K562 (cell line): ENCODE results near the gene ALPP. TPM values are rescaled to one million over a fixed set of nuclear protein-coding genes. Genes with fewer than 3 reads are reported as not detected.

Source experiments
- ATAC-seq: fragments of 200-7000 bp; cut with Tn5 transposase; 3 replicates; pipeline ENCODE4 v1.9.1; 2020; ENCODE audit warnings: moderate library complexity
- BruUV-seq: library from RNA; stranded (reverse); fragments of 400-500 nt; replicated peaks from 2 replicates; lab custom pipeline; 2021; lab: Mats Ljungman, UMichigan
- CTCF ChIA-PET: fragments of 300-600 bp; formaldehyde crosslinking; extraction: SDS; loops from one replicate; lab custom pipeline; 2021; ENCODE audit warnings: low intra/inter-chr PET ratio; lab: Yijun Ruan, JAX
- POLR2A ChIA-PET: fragments of 300-600, 350-650 bp; sonication (Branson Sonifier 250); formaldehyde crosslinking; extraction: SDS; loops from one replicate; lab custom pipeline; 2021; ENCODE audit warnings: antibody characterized with exemption, inconsistent platforms; lab: Yijun Ruan, JAX
- DNase-seq, 4 experiments: peaks; one replicate each; pipeline versions ENCODE4 v3.0.0 to v3.0.0-alpha.2; 2011 to 2018; ENCODE audit warnings: low spot score in 3 of 4, mixed read lengths in 3 of 4; ENCODE audit errors: extremely low read depth in 1 of 4
- FAIRE-seq: peaks from 2 replicates; lab custom pipeline; 2011; peaks lifted over from hg19 to GRCh38; lab: Jason Lieb, UNC
- H2AFZ ChIP-seq: 2 replicates; pipeline ENCODE4 v1.6.0; 2011; ENCODE audit warnings: low read depth, low read length, control low read depth, inconsistent platforms
- H3K27ac ChIP-seq: fragments of 200-600 bp; 3 replicates; pipeline ENCODE4 v1.8.0; 2011; ENCODE audit warnings: low read depth, mild to moderate bottlenecking, control low read depth, inconsistent platforms, low read length, moderate library complexity, mixed read lengths; ENCODE audit errors: extremely low read depth
- H3K27me3 ChIP-seq, 2 experiments: fragments of 300-600 bp in 1 of 2; 2 replicates in 1 of 2; 3 replicates in 1 of 2; pipeline versions ENCODE4 v1.6.0 to v1.8.0; 2011; ENCODE audit warnings: inconsistent platforms in 2 of 2, low read length in 2 of 2, mild to moderate bottlenecking in 1 of 2, mixed read lengths in 1 of 2, moderate library complexity in 1 of 2; ENCODE audit not compliant: control insufficient read depth in 2 of 2, insufficient read depth in 2 of 2
- H3K36me3 ChIP-seq: fragments of 300-600 bp; 3 replicates; pipeline ENCODE4 v1.8.0; 2011; ENCODE audit warnings: mild to moderate bottlenecking, low read length, inconsistent platforms; ENCODE audit not compliant: control insufficient read depth, insufficient read depth
- H3K4me1 ChIP-seq, 2 experiments: fragments of 200-600 bp in 1 of 2; replicated peaks in 1 of 2; 2 replicates in 1 of 2; 3 replicates in 1 of 2; pipeline versions ENCODE4 v1.5.1 to v1.8.0; 2011; ENCODE audit warnings: inconsistent platforms in 2 of 2, low read length in 2 of 2, mild to moderate bottlenecking in 1 of 2, mixed read lengths in 1 of 2, moderate library complexity in 1 of 2; ENCODE audit not compliant: control insufficient read depth in 2 of 2, insufficient read depth in 2 of 2
- H3K4me2 ChIP-seq: 2 replicates; pipeline ENCODE4 v1.6.1; 2011; ENCODE audit warnings: low read length, control low read depth, inconsistent platforms, mixed read lengths; ENCODE audit not compliant: insufficient read depth
- H3K4me3 ChIP-seq: fragments of 200-600 bp; sonication (generic), shearing (Covaris generic); 2 replicates; pipeline ENCODE4 v1.5.1; 2016; ENCODE audit warnings: control low read depth, inconsistent platforms
- H3K79me2 ChIP-seq: fragments of 200-600 bp; 3 replicates; pipeline ENCODE4 v1.8.0; 2011; ENCODE audit warnings: low read length, inconsistent platforms; ENCODE audit not compliant: control insufficient read depth, insufficient read depth
- H3K9ac ChIP-seq, 2 experiments: 2 replicates each; pipeline versions ENCODE4 v1.6.0 to v1.6.1; 2011; ENCODE audit warnings: low read depth in 2 of 2, low read length in 2 of 2, control low read depth in 1 of 2, inconsistent platforms in 1 of 2, mild to moderate bottlenecking in 1 of 2, mixed read lengths in 1 of 2; ENCODE audit not compliant: insufficient read depth in 1 of 2
- H3K9me1 ChIP-seq: one replicate; pipeline ENCODE4 v1.6.0; 2011; ENCODE audit warnings: inconsistent platforms, mild to moderate bottlenecking, low read length, moderate library complexity; ENCODE audit not compliant: control insufficient read depth, insufficient read depth
- H3K9me3 ChIP-seq: replicated peaks from 2 replicates; pipeline ENCODE4 v1.5.1; 2011; ENCODE audit warnings: low read depth, low read length, inconsistent platforms; ENCODE audit not compliant: control insufficient read depth, insufficient read depth
- H4K20me1 ChIP-seq: replicated peaks from 2 replicates; pipeline ENCODE4 v1.6.1; 2011; ENCODE audit warnings: low read length, inconsistent platforms, mixed read lengths; ENCODE audit not compliant: control insufficient read depth, insufficient read depth
- CHD2 ChIP-seq: IDR thresholded peaks from 2 replicates; pipeline ENCODE4 v1.6.1; 2011; ENCODE audit warnings: low read depth, low read length
- FOXP1 ChIP-seq: sonication (generic); formaldehyde crosslinking; IDR thresholded peaks from 2 replicates; pipeline ENCODE4 v1.8.0; 2022; ENCODE audit warnings: mild to moderate bottlenecking, missing genetic modification reagents
- KDM1A ChIP-seq, 2 experiments: fragments of 450-650 bp; IDR thresholded peaks; 2 replicates each; pipeline ENCODE4 v1.6.1; 2016; ENCODE audit warnings: mild to moderate bottlenecking in 2 of 2
- LEF1 ChIP-seq: fragments of 450-650 bp; IDR thresholded peaks from 2 replicates; pipeline ENCODE4 v1.6.1; 2016; ENCODE audit warnings: mild to moderate bottlenecking
- NCOA2 ChIP-seq, 2 experiments: fragments of 450-650 bp; IDR thresholded peaks; 2 replicates each; pipeline ENCODE4 v1.6.1; 2018; ENCODE audit warnings: mild to moderate bottlenecking in 2 of 2, moderate library complexity in 1 of 2; ENCODE audit not compliant: partially characterized antibody in 2 of 2
- NONO ChIP-seq, 2 experiments: fragments of 200-400 bp in 1 of 2; fragments of 450-650 bp in 1 of 2; formaldehyde crosslinking in 1 of 2; IDR thresholded peaks; 2 replicates each; pipeline ENCODE4 v1.6.1; 2017; ENCODE audit warnings: low read depth in 2 of 2, mild to moderate bottlenecking in 2 of 2, moderate library complexity in 2 of 2, low read length in 1 of 2
- RBM25 ChIP-seq: fragments of 200-400 bp; formaldehyde crosslinking; IDR thresholded peaks from 2 replicates; pipeline ENCODE4 v1.6.1; 2018; ENCODE audit warnings: low read length, low read depth, moderate library complexity; ENCODE audit not compliant: severe bottlenecking
- STAT5A ChIP-seq: IDR thresholded peaks from 2 replicates; pipeline ENCODE4 v1.6.1; 2012; ENCODE audit warnings: low read length, inconsistent platforms, borderline replicate concordance
- ZFP30 ChIP-seq: fragments of 250-450 bp; sonication (Bioruptor Pico); IDR thresholded peaks from 2 replicates; pipeline ENCODE4 v1.8.0; 2022; ENCODE audit warnings: moderate library complexity, mild to moderate bottlenecking, inconsistent platforms, borderline replicate concordance
- ZNF121 ChIP-seq: sonication (generic); formaldehyde crosslinking; conservative IDR thresholded peaks from 2 replicates; pipeline ENCODE4 v1.8.0; 2022; ENCODE audit warnings: missing genetic modification reagents
- ZNF395 ChIP-seq: fragments of 200-800 bp; sonication (Bioruptor generic); IDR thresholded peaks from 2 replicates; pipeline ENCODE4 v1.6.1; 2017; ENCODE audit warnings: missing genetic modification characterization, missing compliant biosample characterization
- ZNF445 ChIP-seq: fragments of 250-450 bp; sonication (Bioruptor Pico); IDR thresholded peaks from 2 replicates; pipeline ENCODE4 v1.4.0; 2020; ENCODE audit warnings: low read depth, mild to moderate bottlenecking, moderate library complexity
- ZNF561 ChIP-seq: fragments of 450-650 bp; formaldehyde crosslinking; conservative IDR thresholded peaks from 2 replicates; pipeline ENCODE4 v1.4.0; 2020; ENCODE audit warnings: mild to moderate bottlenecking, moderate library complexity
- WGBS: fragments of 100-300 bp; shearing (Covaris generic); methylation state at CpG from one replicate; pipeline ENCODE4 v1.1.6; 2016; ENCODE audit warnings: low coverage, mixed read lengths; ENCODE audit not compliant: insufficient coverage; ENCODE audit errors: missing lambda C conversion rate; 5-methylcytosine and 5-hydroxymethylcytosine counted together
- in situ Hi-C: fragments of 300-500 bp; cut with MboI; formaldehyde crosslinking; loops from 4 replicates; pipeline ENCODE4 v1.15.0; 2018; ENCODE audit warnings: inconsistent platforms, mixed read lengths
- intact Hi-C: fragments of 100-400 bp; cut with micrococcal nuclease; formaldehyde crosslinking; loops from 2 replicates; pipeline ENCODE4 v1.14.2; 2022
- polyA plus RNA-seq, 8 experiments: library from polyadenylated mRNA; depleted of rRNA in 4 of 8; stranded (reverse) in 5 of 8; unstranded in 3 of 8; fragments of >200 nt; fragmentation: Nextera tagmentation in 2 of 8; fragmentation: Illumina TruSeq in 1 of 8; extraction: Ambion mirVana in 2 of 8; extraction: Trizol in 1 of 8; gene quantifications; 2 replicates each; pipeline versions ENCODE4 v1.2.1 to v1.2.3, GENCODE V29; 2011 to 2014; ENCODE audit warnings: inconsistent platforms in 1 of 8, missing spikeins in 1 of 8
- total RNA-seq, 7 experiments: library from RNA; depleted of rRNA in 6 of 7; stranded (reverse); fragments of >200 nt in 6 of 7; fragmentation: Illumina TruSeq in 2 of 7; extraction: Trizol in 2 of 7; gene quantifications; 2 replicates each; pipeline versions ENCODE4 v1.2.1 to v1.2.3, GENCODE V29; 2011 to 2021; ENCODE audit warnings: low replicate concordance in 1 of 7
- TF ChIP-seq, protein P1 (sequence below): conservative IDR thresholded peaks from 2 replicates; pipeline ENCODE4 v1.6.1; 2011; ENCODE audit warnings: low read depth, mild to moderate bottlenecking, low read length; ENCODE audit not compliant: control insufficient read depth

The ALPP gene
- total and polyA plus RNA-seq, 9 of the 15 experiments (the other 6 are each of a cell fraction or from before 2014, with no cell fraction given), result 0.03 TPM; not detected in 8

DNA sequence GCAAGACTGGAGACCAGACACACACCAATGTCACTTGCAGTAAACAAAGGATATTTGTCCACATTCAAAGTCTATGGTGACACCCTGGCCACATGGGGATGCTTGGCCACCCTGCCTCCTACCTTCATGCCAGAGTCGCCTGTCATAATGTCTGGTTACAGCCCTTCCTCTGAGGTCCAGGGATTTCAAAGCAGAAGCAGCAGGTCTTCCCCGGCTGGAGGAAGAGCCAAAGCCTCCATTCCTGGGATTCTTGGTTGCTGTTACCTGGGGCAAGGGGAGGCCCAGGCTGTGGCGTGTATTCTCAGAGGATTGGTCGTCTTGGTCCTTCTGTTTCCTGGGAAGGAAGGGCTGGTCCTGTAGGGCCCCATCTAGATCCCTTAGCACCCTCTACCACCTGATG lies 2.3 kb upstream of the ALPP start:
- H3K4me3 ChIP-seq, result no peak overlapping the region
- ATAC-seq, result no peak
- POLR2A ChIA-PET, result no interaction called here
- no peak for TF ChIP-seq STAT5A
- TF ChIP-seq ZNF561 (CRISPR knock-in tag), result no peak
- no peak for TF ChIP-seq RBM25
- TF ChIP-seq, all 486 proteins: peak for 0
- in situ Hi-C loops, result no loop called here
- no peak overlapping the region for H3K27ac ChIP-seq
- H2AFZ ChIP-seq, result no peak overlapping the region
- H3K36me3 ChIP-seq, result no peaks in the 10 kb centered on the region
- H3K9me1 ChIP-seq, result no peaks in the 10 kb centered on the region
- CTCF ChIA-PET, result no interaction called here
- FAIRE-seq, result no peak
- no TSS peak for BruUV-seq
- 0% methylated on average over 4 of the region's 4 CpGs for WGBS
- peaks cover 0 to 26% of the 10 kb centered on the region in 2 experiments; a peak in 4 of 5 replicates for H3K27me3 ChIP-seq
- no peaks in the 10 kb centered on the region for H3K79me2 ChIP-seq
- intact Hi-C loops, result no loop called here
- no peak overlapping the region for H3K9ac ChIP-seq
- H3K4me2 ChIP-seq, result no peak overlapping the region
- H3K9me3 ChIP-seq, result no peaks in the 10 kb centered on the region
- peaks cover 0 to 8% of the 10 kb centered on the region in 2 experiments; a peak in 1 of 5 replicates for H3K4me1 ChIP-seq
- no peak for DNase-seq
- no peaks in the 10 kb centered on the region for H4K20me1 ChIP-seq

- H3K27ac ChIP-seq, result no peak overlapping the region
- FAIRE-seq (no peak), DNase-seq (no peak), ATAC-seq (no peak)
- peaks cover 0 to 10% of the 10 kb centered on the region in 2 experiments; a peak in 1 of 5 replicates for H3K4me1 ChIP-seq
- no peaks in the 10 kb centered on the region for H4K20me1 ChIP-seq
- POLR2A ChIA-PET, result no interaction called here
- H2AFZ ChIP-seq, result no peak overlapping the region
- H3K9ac ChIP-seq, result no peak overlapping the region
- H3K4me2 ChIP-seq, result no peak overlapping the region
- peaks cover 0 to 29% of the 10 kb centered on the region in 2 experiments; a peak in 4 of 5 replicates for H3K27me3 ChIP-seq
- no peak overlapping the region for H3K4me3 ChIP-seq
- CTCF ChIA-PET, result no interaction called here
- H3K36me3 ChIP-seq, result no peaks in the 10 kb centered on the region
- no TSS peak for BruUV-seq
- no peak for TF ChIP-seq ZFP30 (CRISPR knock-in tag)
- no peak for TF ChIP-seq ZNF445 (CRISPR knock-in tag)
- TF ChIP-seq KDM1A (IDR thresholded peaks at IDR 0.05), result no peak
- TF ChIP-seq CHD2, result no peak
- TF ChIP-seq FOXP1, result no peak
- no peak for TF ChIP-seq NONO (IDR thresholded peaks at IDR 0.05; ENCODE audit: low read depth in 2 of 2, low read length in 1 of 2)
- TF ChIP-seq ZNF395 (CRISPR knock-in tag), result no peak
- TF ChIP-seq, protein P1, sequence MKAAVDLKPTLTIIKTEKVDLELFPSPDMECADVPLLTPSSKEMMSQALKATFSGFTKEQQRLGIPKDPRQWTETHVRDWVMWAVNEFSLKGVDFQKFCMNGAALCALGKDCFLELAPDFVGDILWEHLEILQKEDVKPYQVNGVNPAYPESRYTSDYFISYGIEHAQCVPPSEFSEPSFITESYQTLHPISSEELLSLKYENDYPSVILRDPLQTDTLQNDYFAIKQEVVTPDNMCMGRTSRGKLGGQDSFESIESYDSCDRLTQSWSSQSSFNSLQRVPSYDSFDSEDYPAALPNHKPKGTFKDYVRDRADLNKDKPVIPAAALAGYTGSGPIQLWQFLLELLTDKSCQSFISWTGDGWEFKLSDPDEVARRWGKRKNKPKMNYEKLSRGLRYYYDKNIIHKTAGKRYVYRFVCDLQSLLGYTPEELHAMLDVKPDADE, result no peak
- no peak for TF ChIP-seq NCOA2 (IDR thresholded peaks at IDR 0.05; ENCODE audit: partially characterized antibody in 2 of 2)
- no peak for TF ChIP-seq ZNF121 (CRISPR knock-in tag)
- no peak for TF ChIP-seq LEF1
- in situ Hi-C loops (no loop called here), intact Hi-C loops (no loop called here)
- H3K79me2 ChIP-seq, result no peaks in the 10 kb centered on the region
- 0% methylated on average over 4 of the region's 7 CpGs for WGBS
- H3K9me3 ChIP-seq, result no peaks in the 10 kb centered on the region
- H3K9me1 ChIP-seq, result no peaks in the 10 kb centered on the region
Measured at GRCh38 chr2:232376713-232377112, 1.8 kb upstream of the ALPP start.
